HCT116 (cell line): ENCODE data around the gene MXRA5. TPM values are rescaled to one million over a fixed set of nuclear protein-coding genes. Genes with fewer than 3 reads are reported as not detected.

Experiments
- ATAC-seq: fragments of 200-7000 bp; cut with Tn5 transposase; 2 replicates; pipeline ENCODE4 v1.9.1; 2020; ENCODE audit warnings: mild to moderate bottlenecking, moderate library complexity
- BruUV-seq: library from RNA; stranded (reverse); fragments of 400-500 nt; replicated peaks from 2 replicates; lab custom pipeline; 2021; lab: Mats Ljungman, UMichigan
- CTCF ChIA-PET: fragments of 300-600 bp; sonication (Branson Sonifier 250); formaldehyde crosslinking; loops from one replicate; lab custom pipeline; 2021; ENCODE audit warnings: antibody characterized with exemption; lab: Charles Lee
- POLR2A ChIA-PET: fragments of 300-600, 350-600 bp; sonication (Branson Sonifier 250); formaldehyde crosslinking; loops from one replicate; lab custom pipeline; 2021; ENCODE audit warnings: antibody characterized with exemption; lab: Charles Lee
- RAD21 ChIA-PET, 2 experiments: fragments of 300-600 bp; sonication (Branson Sonifier 250); formaldehyde crosslinking; loops; one replicate each; lab custom pipeline; 2023; ENCODE audit warnings: low total read pairs in 2 of 2; ENCODE audit not compliant: uncharacterized antibody in 2 of 2, unreplicated experiment in 2 of 2, low non-redundant PET in 1 of 2; lab: Charles Lee
- DNase-seq: peaks from one replicate; pipeline ENCODE4 v3.0.0-alpha.2; 2010; ENCODE audit warnings: low read depth, low spot score
- H2AFZ ChIP-seq: fragments of 200-600 bp; shearing (Covaris generic), sonication (generic); 2 replicates; pipeline ENCODE4 v1.6.1; 2017; ENCODE audit warnings: low read depth, mixed run types, mixed read lengths, antibody characterized with exemption, low read length; ENCODE audit not compliant: poor library complexity, severe bottlenecking
- H3K27ac ChIP-seq: 2 replicates; pipeline ENCODE4 v1.5.1; 2012; ENCODE audit warnings: low read depth, low read length
- H3K27me3 ChIP-seq: fragments of 200-600 bp; sonication (generic); 2 replicates; pipeline ENCODE4 v1.6.1; 2016; ENCODE audit warnings: mixed run types, low read length, mixed read lengths; ENCODE audit not compliant: insufficient read depth
- H3K36me3 ChIP-seq, 2 experiments: fragments of 200-500 bp in 1 of 2; fragments of 200-600 bp in 1 of 2; sonication (Bioruptor generic) in 1 of 2; sonication (generic) in 1 of 2; 2 replicates each; pipeline versions ENCODE4 v1.5.1 to v1.6.1; 2014 to 2016; ENCODE audit warnings: low read length in 2 of 2, inconsistent platforms in 1 of 2, mixed read lengths in 1 of 2, mixed run types in 1 of 2; ENCODE audit not compliant: insufficient read depth in 2 of 2, control insufficient read depth in 1 of 2
- H3K4me1 ChIP-seq, 2 experiments: fragments of 200-600 bp in 1 of 2; sonication (generic) in 1 of 2; 2 replicates each; pipeline versions ENCODE4 v1.5.1 to v1.6.1; 2012 to 2017; ENCODE audit warnings: low read length in 2 of 2, inconsistent platforms in 1 of 2, mild to moderate bottlenecking in 1 of 2, mixed read lengths in 1 of 2, mixed run types in 1 of 2, moderate library complexity in 1 of 2; ENCODE audit not compliant: insufficient read depth in 2 of 2, control insufficient read depth in 1 of 2
- H3K4me2 ChIP-seq: fragments of 200-600 bp; sonication (generic); 2 replicates; pipeline ENCODE4 v1.6.1; 2017; ENCODE audit warnings: mixed run types, low read length, mixed read lengths
- H3K4me3 ChIP-seq, 2 experiments: fragments of 200-600 bp in 1 of 2; sonication (generic) in 1 of 2; replicated peaks in 1 of 2; 2 replicates each; pipeline ENCODE4 v1.5.1; 2011 to 2016; ENCODE audit warnings: low read length in 2 of 2, control low read depth in 1 of 2, low read depth in 1 of 2, mild to moderate bottlenecking in 1 of 2, mixed read lengths in 1 of 2, mixed run types in 1 of 2
- H3K79me2 ChIP-seq: fragments of 200-600 bp; sonication (generic); 2 replicates; pipeline ENCODE4 v1.6.1; 2017; ENCODE audit warnings: mild to moderate bottlenecking, mixed run types, low read length, moderate library complexity, mixed read lengths; ENCODE audit not compliant: insufficient read depth
- H3K9ac ChIP-seq: fragments of 200-600 bp; sonication (generic); 2 replicates; pipeline ENCODE4 v1.6.1; 2016; ENCODE audit warnings: low read length, mixed read lengths
- H3K9me2 ChIP-seq: fragments of 200-600 bp; sonication (generic), shearing (Covaris generic); 2 replicates; pipeline ENCODE4 v1.6.1; 2017; ENCODE audit warnings: mixed run types, mild to moderate bottlenecking, moderate library complexity; ENCODE audit not compliant: insufficient read depth
- H3K9me3 ChIP-seq, 2 experiments: fragments of 200-500 bp in 1 of 2; fragments of 200-600 bp in 1 of 2; sonication (Bioruptor generic) in 1 of 2; sonication (generic) in 1 of 2; 2 replicates each; pipeline ENCODE4 v1.6.1; 2014 to 2017; ENCODE audit warnings: low read length in 2 of 2, mixed read lengths in 2 of 2, inconsistent platforms in 1 of 2, low read depth in 1 of 2, mild to moderate bottlenecking in 1 of 2, mixed run types in 1 of 2, moderate library complexity in 1 of 2; ENCODE audit not compliant: control insufficient read depth in 1 of 2, insufficient read depth in 1 of 2
- H4K20me1 ChIP-seq: fragments of 200-600 bp; sonication (generic), shearing (Covaris generic); 2 replicates; pipeline ENCODE4 v1.6.1; 2017; ENCODE audit warnings: mixed run types, mild to moderate bottlenecking, moderate library complexity; ENCODE audit not compliant: insufficient read depth
- CBX3 ChIP-seq: IDR thresholded peaks from 2 replicates; pipeline ENCODE4 v1.6.1; 2012; ENCODE audit warnings: low read depth
- EZH2 ChIP-seq: fragments of 200-600 bp; sonication (generic); IDR thresholded peaks from 2 replicates; pipeline ENCODE4 v1.6.1; 2017; ENCODE audit warnings: antibody characterized with exemption, mixed run types
- POLR2A ChIP-seq: IDR thresholded peaks from 2 replicates; pipeline ENCODE4 v1.7.0; 2011; ENCODE audit warnings: borderline replicate concordance; ENCODE audit not compliant: insufficient read depth, insufficient read length; ENCODE audit errors: extremely low read depth
- RAD21 ChIP-seq: IDR thresholded peaks from 2 replicates; pipeline ENCODE4 v1.6.1; 2012; ENCODE audit warnings: low read depth, mild to moderate bottlenecking
- REST ChIP-seq: IDR thresholded peaks from 2 replicates; pipeline ENCODE4 v1.6.1; 2012; ENCODE audit warnings: low read depth
- SIN3A ChIP-seq: IDR thresholded peaks from 2 replicates; pipeline ENCODE4 v1.6.1; 2012; ENCODE audit warnings: low read depth
- SP1 ChIP-seq: IDR thresholded peaks from 2 replicates; pipeline ENCODE4 v1.6.1; 2012; ENCODE audit warnings: low read depth
- intact Hi-C: fragments of 100-400 bp; cut with micrococcal nuclease; formaldehyde crosslinking; loops from 2 replicates; pipeline ENCODE4 v1.10.0; 2022
- total RNA-seq: library from RNA; stranded (reverse); gene quantifications from one replicate; pipeline ENCODE4 v1.2.1, GENCODE V29; 2021; ENCODE audit not compliant: unreplicated experiment
- TF ChIP-seq, protein P1 (sequence below), 3 experiments: fragments of 200-600 bp in 1 of 3; sonication (generic) in 1 of 3; IDR thresholded peaks in 2 of 3; conservative IDR thresholded peaks in 1 of 3; 2 replicates each; pipeline ENCODE4 v1.5.1; 2012 to 2017; ENCODE audit warnings: low read depth in 2 of 3, low read length in 2 of 3, antibody characterized with exemption in 1 of 3, borderline replicate concordance in 1 of 3, control low read depth in 1 of 3, mild to moderate bottlenecking in 1 of 3, mixed read lengths in 1 of 3, mixed run types in 1 of 3, moderate library complexity in 1 of 3; ENCODE audit not compliant: insufficient read depth in 1 of 3
- TF ChIP-seq, protein P2 (sequence below): IDR thresholded peaks from 2 replicates; pipeline ENCODE4 v1.6.1; 2012
- TF ChIP-seq, protein P3 (sequence below): IDR thresholded peaks from 2 replicates; pipeline ENCODE4 v1.6.1; 2012

The MXRA5 gene
- total RNA-seq, 1 experiment from 2014 or later, result 0.02 TPM

- ChIA-PET POLR2A (no interaction called here), CTCF (no interaction called here), RAD21 (no interaction called here)
- Histone ChIP-seq H4K20me1 (no peaks in the 10 kb centered on the region), H3K4me3 (no peak overlapping the region), H3K36me3 (no peaks in the 10 kb centered on the region), H3K9me2 (no peaks in the 10 kb centered on the region), H3K27ac (no peak overlapping the region), H3K9ac (no peak overlapping the region), H3K27me3 (no peaks in the 10 kb centered on the region), H3K4me2 (no peak overlapping the region), H2AFZ (no peak overlapping the region), H3K4me1 (no peaks in the 10 kb centered on the region), H3K9me3 (no peaks in the 10 kb centered on the region), H3K79me2 (no peaks in the 10 kb centered on the region)
- intact Hi-C loops, result no loop called here
- no TSS peak for BruUV-seq
- ATAC-seq, result no peak
- TF ChIP-seq, protein P1, sequence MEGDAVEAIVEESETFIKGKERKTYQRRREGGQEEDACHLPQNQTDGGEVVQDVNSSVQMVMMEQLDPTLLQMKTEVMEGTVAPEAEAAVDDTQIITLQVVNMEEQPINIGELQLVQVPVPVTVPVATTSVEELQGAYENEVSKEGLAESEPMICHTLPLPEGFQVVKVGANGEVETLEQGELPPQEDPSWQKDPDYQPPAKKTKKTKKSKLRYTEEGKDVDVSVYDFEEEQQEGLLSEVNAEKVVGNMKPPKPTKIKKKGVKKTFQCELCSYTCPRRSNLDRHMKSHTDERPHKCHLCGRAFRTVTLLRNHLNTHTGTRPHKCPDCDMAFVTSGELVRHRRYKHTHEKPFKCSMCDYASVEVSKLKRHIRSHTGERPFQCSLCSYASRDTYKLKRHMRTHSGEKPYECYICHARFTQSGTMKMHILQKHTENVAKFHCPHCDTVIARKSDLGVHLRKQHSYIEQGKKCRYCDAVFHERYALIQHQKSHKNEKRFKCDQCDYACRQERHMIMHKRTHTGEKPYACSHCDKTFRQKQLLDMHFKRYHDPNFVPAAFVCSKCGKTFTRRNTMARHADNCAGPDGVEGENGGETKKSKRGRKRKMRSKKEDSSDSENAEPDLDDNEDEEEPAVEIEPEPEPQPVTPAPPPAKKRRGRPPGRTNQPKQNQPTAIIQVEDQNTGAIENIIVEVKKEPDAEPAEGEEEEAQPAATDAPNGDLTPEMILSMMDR (IDR thresholded peaks at IDR 0.05 in 2 of 3, conservative IDR thresholded peaks at IDR 0.05 in 1 of 3; ENCODE audit: borderline replicate concordance in 1 of 3, insufficient read depth in 1 of 3, low read depth in 2 of 3, low read length in 2 of 3), result no peak
- no peak for TF ChIP-seq EZH2
- TF ChIP-seq, protein P2, sequence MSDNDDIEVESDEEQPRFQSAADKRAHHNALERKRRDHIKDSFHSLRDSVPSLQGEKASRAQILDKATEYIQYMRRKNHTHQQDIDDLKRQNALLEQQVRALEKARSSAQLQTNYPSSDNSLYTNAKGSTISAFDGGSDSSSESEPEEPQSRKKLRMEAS, result no peak
- no peak for TF ChIP-seq REST
- TF ChIP-seq SP1, result no peak
- no peak for TF ChIP-seq RAD21
- TF ChIP-seq SIN3A, result no peak
- TF ChIP-seq, protein P3, sequence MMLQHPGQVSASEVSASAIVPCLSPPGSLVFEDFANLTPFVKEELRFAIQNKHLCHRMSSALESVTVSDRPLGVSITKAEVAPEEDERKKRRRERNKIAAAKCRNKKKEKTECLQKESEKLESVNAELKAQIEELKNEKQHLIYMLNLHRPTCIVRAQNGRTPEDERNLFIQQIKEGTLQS, result no peak
- TF ChIP-seq POLR2A, result no peak
- TF ChIP-seq CBX3, result no peak
- no peak for DNase-seq
Measured at GRCh38 chrX:3326681-3327080, 19.8 kb downstream of the MXRA5 start.
